Islet precursor cell (in vitro differentiated cells): ENCODE data around the gene CLK1.

ENCODE experiments used
- DNase-seq: peaks from one replicate; pipeline ENCODE4 v3.0.0-alpha.2; 2018

CLK1 gene

GRCh38 chr2:200810252-200810997 is 54.0 kb downstream of the CLK1 start:
- DNase-seq: no peak

GRCh38 chr2:200809506-200810251 is 54.8 kb downstream of the CLK1 start:
- no peak for DNase-seq
